Mesendoderm (in vitro differentiated cells): ENCODE data around the gene INSYN1.

Source experiments
- DNase-seq: peaks from one replicate; pipeline ENCODE4 v3.0.0; 2013
- H2AK5ac ChIP-seq: 2 replicates; pipeline ENCODE4 v1.6.1; 2013; ENCODE audit warnings: low read length, inconsistent platforms
- H2BK120ac ChIP-seq: 2 replicates; pipeline ENCODE4 v1.6.1; 2013; ENCODE audit warnings: low read depth, mild to moderate bottlenecking, low read length, moderate library complexity, mixed read lengths
- H2BK15ac ChIP-seq: replicated peaks from 2 replicates; pipeline ENCODE4 v1.6.1; 2013; ENCODE audit warnings: low read depth, mild to moderate bottlenecking, moderate library complexity
- H2BK5ac ChIP-seq: 2 replicates; pipeline ENCODE4 v1.6.1; 2013; ENCODE audit warnings: low read length, inconsistent platforms
- H3K18ac ChIP-seq: 2 replicates; pipeline ENCODE4 v1.6.1; 2013; ENCODE audit warnings: mild to moderate bottlenecking, low read length, mixed read lengths
- H3K23ac ChIP-seq: one replicate; pipeline ENCODE4 v1.6.1; 2013; ENCODE audit warnings: low read length
- H3K27ac ChIP-seq: 2 replicates; pipeline ENCODE4 v1.5.1; 2013; ENCODE audit warnings: low read depth, mild to moderate bottlenecking, inconsistent platforms, low read length, moderate library complexity
- H3K27me3 ChIP-seq: 2 replicates; pipeline ENCODE4 v1.6.1; 2013; ENCODE audit warnings: low read length, control low read depth, mild to moderate bottlenecking, inconsistent platforms; ENCODE audit not compliant: insufficient read depth, poor library complexity
- H3K36me3 ChIP-seq: 2 replicates; pipeline ENCODE4 v1.6.1; 2013; ENCODE audit warnings: low read length, inconsistent platforms; ENCODE audit not compliant: control insufficient read depth, insufficient read depth
- H3K4ac ChIP-seq: one replicate; pipeline ENCODE4 v1.6.1; 2013; ENCODE audit warnings: low read depth, mild to moderate bottlenecking, low read length, moderate library complexity
- H3K4me1 ChIP-seq: 2 replicates; pipeline ENCODE4 v1.6.1; 2013; ENCODE audit warnings: low read depth, low read length, inconsistent platforms; ENCODE audit not compliant: control insufficient read depth
- H3K4me2 ChIP-seq: 2 replicates; pipeline ENCODE4 v1.6.1; 2013; ENCODE audit warnings: low read length
- H3K4me3 ChIP-seq: 2 replicates; pipeline ENCODE4 v1.5.1; 2013; ENCODE audit warnings: mild to moderate bottlenecking, low read length
- H3K56ac ChIP-seq: one replicate; pipeline ENCODE4 v1.6.1; 2013; ENCODE audit warnings: low read length
- H3K79me1 ChIP-seq: 2 replicates; pipeline ENCODE4 v1.6.1; 2013; ENCODE audit warnings: low read length, inconsistent platforms
- H3K79me2 ChIP-seq: 2 replicates; pipeline ENCODE4 v1.6.1; 2013; ENCODE audit warnings: mild to moderate bottlenecking, low read length; ENCODE audit not compliant: control insufficient read depth, insufficient read depth
- H3K9ac ChIP-seq: 2 replicates; pipeline ENCODE4 v1.6.1; 2013; ENCODE audit warnings: low read length, inconsistent platforms
- H4K5ac ChIP-seq: one replicate; pipeline ENCODE4 v1.6.1; 2013; ENCODE audit warnings: low read length
- H4K8ac ChIP-seq: one replicate; pipeline ENCODE4 v1.6.1; 2013; ENCODE audit warnings: low read depth, mild to moderate bottlenecking, control low read depth, low read length, moderate library complexity
- WGBS: extraction: QIAGEN DNeasy Blood & Tissue Kit; methylation state at CpG from one replicate; pipeline ENCODE4 v1.1.7; 2013; ENCODE audit warnings: low lambda C conversion rate, missing lambda C conversion rate; ENCODE audit not compliant: insufficient coverage; ENCODE audit errors: extremely low coverage; 5-methylcytosine and 5-hydroxymethylcytosine counted together

Gene INSYN1

GRCh38 chr15:73770050-73770449 lies 16.9 kb upstream of the INSYN1 start:
- Histone ChIP-seq H3K4me1 (no peaks in the 10 kb centered on the region), H3K27ac (no peak overlapping the region), H4K8ac (no peak overlapping the region), H3K4me2 (no peak overlapping the region), H3K36me3 (no peaks in the 10 kb centered on the region), H4K5ac (no peak overlapping the region), H2BK120ac (no peak overlapping the region), H3K9ac (no peak overlapping the region), H3K4me3 (no peak overlapping the region), H2AK5ac (no peak overlapping the region), H3K79me2 (no peaks in the 10 kb centered on the region), H3K79me1 (no peaks in the 10 kb centered on the region), H3K18ac (no peak overlapping the region), H3K56ac (no peak overlapping the region), H3K23ac (no peak overlapping the region), H3K4ac (no peak overlapping the region), H3K27me3 (no peaks in the 10 kb centered on the region), H2BK15ac (no peak overlapping the region), H2BK5ac (no peak overlapping the region)
- no CpG with 5 or more reads among the region's 1 CpG for WGBS
- no peak for DNase-seq

GRCh38 chr15:73767806-73768501 lies 14.8 kb upstream of the INSYN1 start:
- no peak overlapping the region for H2BK15ac ChIP-seq
- H4K8ac ChIP-seq: no peak overlapping the region
- H3K56ac ChIP-seq: no peak overlapping the region
- no peak overlapping the region for H3K4ac ChIP-seq
- no peak overlapping the region for H2BK5ac ChIP-seq
- no peaks in the 10 kb centered on the region for H3K79me2 ChIP-seq
- H3K79me1 ChIP-seq: no peaks in the 10 kb centered on the region
- no peaks in the 10 kb centered on the region for H3K27me3 ChIP-seq
- no peak overlapping the region for H2AK5ac ChIP-seq
- DNase-seq: peak; percentile 76
- H3K36me3 ChIP-seq: no peaks in the 10 kb centered on the region
- no peak overlapping the region for H3K4me3 ChIP-seq
- H3K18ac ChIP-seq: no peak overlapping the region
- no peak overlapping the region for H2BK120ac ChIP-seq
- H3K27ac ChIP-seq: no peak overlapping the region
- H3K4me1 ChIP-seq: no peaks in the 10 kb centered on the region
- H3K4me2 ChIP-seq: no peak overlapping the region
- no CpG with 5 or more reads among the region's 9 CpGs for WGBS
- H4K5ac ChIP-seq: no peak overlapping the region
- no peak overlapping the region for H3K9ac ChIP-seq
- H3K23ac ChIP-seq: no peak overlapping the region

GRCh38 chr15:73766598-73766997 lies 13.4 kb upstream of the INSYN1 start:
- no peak overlapping the region for H2AK5ac ChIP-seq
- H3K4me2 ChIP-seq: no peak overlapping the region
- H4K8ac ChIP-seq: no peak overlapping the region
- no peaks in the 10 kb centered on the region for H3K79me2 ChIP-seq
- no peaks in the 10 kb centered on the region for H3K27me3 ChIP-seq
- H3K4me1 ChIP-seq: no peaks in the 10 kb centered on the region
- H3K27ac ChIP-seq: no peak overlapping the region
- no peak overlapping the region for H3K18ac ChIP-seq
- no CpG with 5 or more reads among the region's 1 CpG for WGBS
- H2BK5ac ChIP-seq: no peak overlapping the region
- no peak overlapping the region for H3K4ac ChIP-seq
- no peak overlapping the region for H3K9ac ChIP-seq
- H4K5ac ChIP-seq: no peak overlapping the region
- H3K56ac ChIP-seq: no peak overlapping the region
- no peak overlapping the region for H2BK120ac ChIP-seq
- H3K79me1 ChIP-seq: no peaks in the 10 kb centered on the region
- DNase-seq: no peak
- no peak overlapping the region for H3K4me3 ChIP-seq
- H3K36me3 ChIP-seq: no peaks in the 10 kb centered on the region
- no peak overlapping the region for H3K23ac ChIP-seq
- no peak overlapping the region for H2BK15ac ChIP-seq

- no peaks in the 10 kb centered on the region for H3K27me3 ChIP-seq
- H3K4me2 ChIP-seq: no peak overlapping the region
- no peak overlapping the region for H2AK5ac ChIP-seq
- H3K79me1 ChIP-seq: no peaks in the 10 kb centered on the region
- H3K79me2 ChIP-seq: no peaks in the 10 kb centered on the region
- H4K5ac ChIP-seq: no peak overlapping the region
- H3K18ac ChIP-seq: no peak overlapping the region
- H3K36me3 ChIP-seq: no peaks in the 10 kb centered on the region
- H3K56ac ChIP-seq: no peak overlapping the region
- H2BK15ac ChIP-seq: no peak overlapping the region
- DNase-seq: no peak
- H3K4me3 ChIP-seq: no peak overlapping the region
- H3K27ac ChIP-seq: no peak overlapping the region
- H4K8ac ChIP-seq: no peak overlapping the region
- no peak overlapping the region for H3K23ac ChIP-seq
- no peaks in the 10 kb centered on the region for H3K4me1 ChIP-seq
- no peak overlapping the region for H3K9ac ChIP-seq
- no peak overlapping the region for H3K4ac ChIP-seq
- H2BK120ac ChIP-seq: no peak overlapping the region
- H2BK5ac ChIP-seq: no peak overlapping the region
- WGBS: no CpG with 5 or more reads among the region's 1 CpG
Measured at GRCh38 chr15:73765778-73766177, 12.6 kb upstream of the INSYN1 start.

- no peak overlapping the region for H2BK5ac ChIP-seq
- no peak overlapping the region for H3K9ac ChIP-seq
- H2BK120ac ChIP-seq: no peak overlapping the region
- no peak overlapping the region for H3K4ac ChIP-seq
- H2BK15ac ChIP-seq: no peak overlapping the region
- H3K4me2 ChIP-seq: no peak overlapping the region
- no peak overlapping the region for H3K4me3 ChIP-seq
- no peak overlapping the region for H3K56ac ChIP-seq
- H4K8ac ChIP-seq: no peak overlapping the region
- H4K5ac ChIP-seq: no peak overlapping the region
- no peaks in the 10 kb centered on the region for H3K79me1 ChIP-seq
- DNase-seq: no peak
- no peak overlapping the region for H3K27ac ChIP-seq
- H3K4me1 ChIP-seq: no peaks in the 10 kb centered on the region
- no peaks in the 10 kb centered on the region for H3K27me3 ChIP-seq
- no peaks in the 10 kb centered on the region for H3K36me3 ChIP-seq
- WGBS: no CpG with 5 or more reads among the region's 3 CpGs
- H3K79me2 ChIP-seq: no peaks in the 10 kb centered on the region
- no peak overlapping the region for H3K18ac ChIP-seq
- no peak overlapping the region for H2AK5ac ChIP-seq
- H3K23ac ChIP-seq: no peak overlapping the region
Measured at GRCh38 chr15:73763931-73764330, 10.8 kb upstream of the INSYN1 start.
